GM18870 (cell line): Measurements from ENCODE around the gene PTCD3.

Experiments used
- ATAC-seq: cut with Tn5 transposase; IDR thresholded peaks from one replicate; pipeline ENCODE4 v1.9.1; 2021; ENCODE audit warnings: moderate library complexity; ENCODE audit not compliant: unreplicated experiment

The PTCD3 gene

GRCh38 chr2:86143307-86143706, 37.3 kb downstream of the PTCD3 start:
- ATAC-seq, result no peak

GRCh38 chr2:86143926-86144685, 38.1 kb downstream of the PTCD3 start:
- no peak for ATAC-seq

DNA sequence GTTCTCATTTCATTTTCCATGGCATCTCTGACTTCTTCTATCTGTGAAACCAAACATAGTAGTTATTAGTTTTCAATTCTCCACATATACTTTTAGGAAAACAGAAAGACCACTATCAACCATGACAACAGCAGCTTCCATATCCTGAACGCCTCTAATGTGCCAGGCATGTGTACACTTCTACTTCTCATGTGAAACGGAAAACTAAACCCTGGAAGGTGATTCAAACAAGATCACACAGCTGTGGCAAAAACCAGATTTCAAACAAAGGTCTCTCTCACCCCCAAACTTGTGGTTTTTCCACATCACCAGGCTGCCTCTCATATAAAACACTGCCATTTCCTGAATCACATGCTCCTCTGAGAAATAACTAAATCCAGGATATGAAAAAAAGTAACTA, 41.8 kb downstream of the PTCD3 start:
- no peak for ATAC-seq

DNA sequence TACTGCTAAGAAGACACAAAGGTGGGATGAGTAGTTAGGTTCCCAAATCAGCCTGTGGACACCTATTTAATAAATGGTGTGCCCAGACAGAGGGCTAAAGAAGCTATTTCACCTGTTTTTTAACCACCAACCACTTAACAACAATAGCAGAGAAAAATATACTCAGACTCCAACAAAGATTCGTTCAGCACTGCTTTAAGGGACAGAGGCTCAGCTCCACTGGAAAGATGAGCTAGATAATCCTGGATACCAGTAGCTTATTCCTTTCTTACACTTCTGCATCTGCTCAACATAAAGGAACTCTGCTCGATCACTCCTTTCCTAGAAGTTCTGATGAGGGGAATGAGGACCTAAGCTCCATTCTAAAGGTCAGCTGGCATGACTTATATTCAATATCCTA, 44.5 kb downstream of the PTCD3 start:
- ATAC-seq, result no peak

DNA sequence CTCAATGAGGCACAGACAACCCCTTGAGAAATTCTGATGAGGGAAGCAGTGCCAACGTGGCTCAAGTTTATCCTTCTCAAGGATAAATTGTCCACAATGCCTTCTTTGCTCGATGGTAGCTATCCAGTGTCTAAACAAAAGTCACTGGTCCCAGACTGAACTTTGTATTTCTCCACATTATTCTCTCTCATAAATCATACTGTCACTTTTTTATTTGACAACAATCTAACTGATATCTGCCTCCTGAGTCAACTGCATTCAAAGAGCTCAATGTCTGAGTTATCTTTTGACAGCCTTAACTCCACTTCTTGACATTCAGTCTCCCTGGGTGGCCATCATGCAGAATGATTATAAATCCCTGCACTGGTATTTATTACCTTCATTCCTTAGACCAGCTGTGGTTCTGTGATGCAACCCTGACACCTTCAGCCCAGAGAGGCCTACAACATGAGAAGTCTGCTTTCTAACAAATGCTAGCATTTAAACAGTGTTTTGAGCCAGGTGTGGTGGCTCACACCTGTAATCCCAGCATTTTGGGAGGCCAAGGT, 51.0 kb downstream of the PTCD3 start:
- no peak for ATAC-seq

GRCh38 chr2:86158286-86158685, 52.3 kb downstream of the PTCD3 start:
- ATAC-seq, result no peak

DNA sequence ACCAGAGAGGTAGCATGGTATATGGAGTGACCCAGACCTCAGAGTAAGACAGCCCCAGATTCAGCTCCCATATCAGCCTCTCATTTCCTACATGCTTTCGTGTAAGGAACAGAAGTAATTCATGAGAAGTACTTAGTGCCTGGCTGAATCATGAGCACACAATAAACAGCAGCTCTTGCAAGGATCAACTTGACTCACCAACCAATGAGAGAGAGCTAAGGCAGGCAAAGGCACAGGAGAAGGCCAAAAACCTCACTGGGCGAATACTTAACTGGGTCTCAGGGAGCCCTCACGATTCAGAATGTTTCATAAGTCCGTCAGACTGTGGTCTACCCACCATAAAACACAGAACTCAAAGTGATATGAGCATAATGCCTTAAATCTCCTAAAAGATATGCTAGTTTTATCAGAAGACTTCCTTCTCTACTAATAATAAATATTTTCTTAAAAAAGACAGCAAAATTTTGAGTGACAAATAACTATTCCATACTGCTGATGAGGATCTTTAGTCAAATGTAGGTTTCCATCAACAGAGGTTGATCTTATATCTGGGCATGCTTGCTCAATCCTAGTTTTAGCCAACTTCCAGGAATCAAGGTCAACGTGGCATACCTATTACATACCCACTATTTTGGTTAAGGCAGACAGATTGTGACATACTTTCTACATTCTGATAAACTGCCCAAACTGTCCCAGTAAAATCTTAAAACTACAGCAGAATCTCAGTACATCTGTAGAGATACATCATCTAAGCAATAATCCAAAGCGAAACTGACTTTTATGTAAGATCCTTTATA, 54.3 kb downstream of the PTCD3 start:
- ATAC-seq, result no peak

DNA sequence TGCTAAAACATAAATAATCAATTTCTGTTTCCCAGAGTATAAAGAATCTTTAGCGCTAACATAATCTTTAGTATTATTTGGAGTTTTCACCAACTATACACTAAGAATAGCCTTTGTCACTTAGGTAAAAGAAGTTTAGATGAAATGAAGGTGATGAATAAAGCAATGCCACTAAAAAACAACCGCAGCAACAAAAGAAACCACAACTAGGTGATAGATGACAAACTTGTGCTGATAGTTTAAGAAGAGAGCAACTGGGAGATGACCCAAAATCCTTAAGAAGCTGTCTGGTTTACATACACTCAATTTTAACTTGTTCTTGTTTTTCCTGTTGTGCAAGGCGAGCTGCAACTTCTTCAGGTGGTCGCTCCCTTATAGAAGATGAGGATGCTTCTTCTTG, 64.4 kb downstream of the PTCD3 start:
- ATAC-seq, result no peak

GRCh38 chr2:86171295-86171694, 65.3 kb downstream of the PTCD3 start:
- ATAC-seq, result no peak

DNA sequence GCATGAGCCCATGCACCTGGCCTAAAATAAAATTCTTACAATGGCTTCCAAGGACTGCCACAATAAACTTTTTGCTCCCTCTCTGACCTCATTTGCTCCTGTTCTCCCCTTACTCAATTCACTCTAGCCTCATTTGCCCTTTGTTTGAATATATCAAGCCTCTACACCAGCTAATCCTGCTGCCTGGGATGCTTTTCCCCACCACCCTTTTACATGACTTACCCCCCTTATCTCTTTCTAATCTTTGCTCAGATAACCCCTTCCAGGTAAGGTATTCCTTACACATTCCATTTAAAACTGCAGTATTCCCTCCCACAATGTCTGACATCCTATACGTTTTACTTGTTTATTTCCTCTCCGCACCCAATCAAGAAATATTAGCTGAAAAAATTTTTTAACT, 66.6 kb downstream of the PTCD3 start:
- no peak for ATAC-seq

DNA sequence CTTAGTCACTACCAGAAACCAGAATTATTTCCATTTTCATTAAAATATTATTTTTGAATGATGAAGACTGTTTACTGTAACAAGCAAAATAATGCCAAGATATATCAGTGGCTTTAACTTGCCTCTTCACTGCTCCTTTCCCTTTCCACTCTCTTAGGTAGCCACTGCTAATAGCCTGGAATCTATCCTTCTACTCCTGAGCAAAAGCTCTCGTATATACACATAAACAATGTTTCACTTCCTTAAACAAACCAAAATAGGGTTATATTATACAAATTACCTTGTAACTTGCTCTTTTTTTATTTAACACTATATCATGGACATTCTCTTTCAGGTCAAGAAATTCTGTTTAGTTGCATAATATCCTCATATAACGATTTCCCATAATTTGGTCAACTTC, 68.4 kb downstream of the PTCD3 start:
- no peak for ATAC-seq

GRCh38 chr2:86175828-86176227, 69.8 kb downstream of the PTCD3 start:
- ATAC-seq, result no peak

GRCh38 chr2:86176597-86176996, 70.6 kb downstream of the PTCD3 start:
- no peak for ATAC-seq

DNA sequence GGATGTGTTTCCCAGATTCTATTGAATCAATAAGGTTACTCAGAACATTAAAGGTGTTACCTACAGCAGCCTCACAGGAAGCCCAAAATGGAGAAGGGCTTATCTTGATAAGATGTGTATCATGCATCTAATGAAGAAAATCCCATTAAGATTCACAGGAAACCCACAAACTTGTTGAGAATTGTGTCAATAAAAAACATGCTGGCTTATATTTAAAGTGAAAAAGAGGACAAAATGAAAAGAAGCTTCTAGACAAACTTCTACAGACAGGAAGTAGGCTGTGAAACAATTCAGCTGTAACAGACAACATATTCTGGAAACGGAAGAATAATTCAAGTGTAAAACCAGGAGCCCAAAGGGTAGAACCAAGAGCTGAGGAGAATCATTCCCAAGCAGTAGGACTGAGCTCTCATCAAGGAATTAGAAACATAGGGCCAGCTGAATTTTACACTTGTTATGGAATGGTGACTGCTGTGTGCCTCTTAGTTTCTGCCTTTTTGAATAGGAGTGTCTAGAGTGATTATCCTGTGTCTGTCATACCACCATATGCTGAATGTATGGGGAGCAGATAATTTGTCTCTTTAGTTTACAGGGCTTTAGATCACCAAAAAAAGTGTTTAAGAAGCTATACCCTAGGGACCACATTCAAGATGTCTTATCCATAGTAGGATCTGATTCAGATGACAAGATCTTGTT, 79.6 kb downstream of the PTCD3 start:
- ATAC-seq, result no peak

GRCh38 chr2:86186431-86186830, 80.4 kb downstream of the PTCD3 start:
- ATAC-seq, result no peak

GRCh38 chr2:86189782-86190416, 83.9 kb downstream of the PTCD3 start:
- ATAC-seq, result no peak
